ENCODE data around the gene SLC22A16.

SLC22A16 gene

GRCh38 chr6:110456694-110457093 lies 19.7 kb downstream of the SLC22A16 start:
- TF ChIP-seq CTCF (IDR thresholded peaks at IDR 0.05; ENCODE audit: low read length, missing control alignments) = no peak
- no peak overlapping the region for H3K4me3 ChIP-seq (replicated peaks; ENCODE audit: low read depth, low read length)
- DNase-seq (ENCODE audit: low read depth) = no peak

GRCh38 chr6:110449541-110449895 lies 26.9 kb downstream of the SLC22A16 start:
- TF ChIP-seq CTCF (IDR thresholded peaks at IDR 0.05; ENCODE audit: low read length, missing control alignments) = no peak
- no peak overlapping the region for H3K4me3 ChIP-seq (replicated peaks; ENCODE audit: low read depth, low read length)
- DNase-seq (ENCODE audit: low read depth) = peak; percentile 56

GRCh38 chr6:110448846-110449540 lies 27.4 kb downstream of the SLC22A16 start:
- TF ChIP-seq CTCF (IDR thresholded peaks at IDR 0.05; ENCODE audit: low read length, missing control alignments) = no peak
- peak; percentile 6 for DNase-seq (ENCODE audit: low read depth)
- H3K4me3 ChIP-seq (replicated peaks; ENCODE audit: low read depth, low read length) = no peak overlapping the region

GRCh38 chr6:110447761-110448160 lies 28.7 kb downstream of the SLC22A16 start:
- no peak overlapping the region for H3K4me3 ChIP-seq (replicated peaks; ENCODE audit: low read depth, low read length)
- TF ChIP-seq CTCF (IDR thresholded peaks at IDR 0.05; ENCODE audit: low read length, missing control alignments) = no peak
- no peak for DNase-seq (ENCODE audit: low read depth)

GRCh38 chr6:110446405-110446804 lies 30.0 kb downstream of the SLC22A16 start:
- no peak for DNase-seq (ENCODE audit: low read depth)
- TF ChIP-seq CTCF (IDR thresholded peaks at IDR 0.05; ENCODE audit: low read length, missing control alignments) = no peak
- no peak overlapping the region for H3K4me3 ChIP-seq (replicated peaks; ENCODE audit: low read depth, low read length)

GRCh38 chr6:110440026-110440425 lies 36.4 kb downstream of the SLC22A16 start:
- DNase-seq (ENCODE audit: low read depth) = no peak
- no peak for TF ChIP-seq CTCF (IDR thresholded peaks at IDR 0.05; ENCODE audit: low read length, missing control alignments)
- no peak overlapping the region for H3K4me3 ChIP-seq (replicated peaks; ENCODE audit: low read depth, low read length)

- DNase-seq (ENCODE audit: low read depth) = no peak
- no peak for TF ChIP-seq CTCF (IDR thresholded peaks at IDR 0.05; ENCODE audit: low read length, missing control alignments)
- H3K4me3 ChIP-seq (replicated peaks; ENCODE audit: low read depth, low read length) = no peak overlapping the region
Measured at GRCh38 chr6:110439356-110439755, 37.1 kb downstream of the SLC22A16 start.
